Colonic mucosa (tissue), 4 donors: ENCODE results near the gene WDPCP. TPM values are rescaled to one million over a fixed set of nuclear protein-coding genes. Genes with fewer than 3 reads are reported as not detected.
"Not testable (repeated sequence)": the region's sequence is repeated elsewhere in the genome, so short reads cannot be mapped to it uniquely, and the experiment has no call there.

ENCODE experiments used
- DNase-seq: peaks from one replicate; pipeline ENCODE4 v3.0.0-alpha.2; 2020
- H3K27ac ChIP-seq: fragments of 200-600 bp; one replicate; pipeline ENCODE4 v1.8.0; 2021
- H3K27me3 ChIP-seq: fragments of 200-600 bp; one replicate; pipeline ENCODE4 v1.8.0; 2021
- H3K36me3 ChIP-seq: fragments of 200-600 bp; one replicate; pipeline ENCODE4 v1.8.0; 2021
- H3K4me1 ChIP-seq: fragments of 200-600 bp; one replicate; pipeline ENCODE4 v1.8.0; 2021; ENCODE audit warnings: mild to moderate bottlenecking
- H3K4me3 ChIP-seq: fragments of 200-600 bp; one replicate; pipeline ENCODE4 v1.8.0; 2021
- H3K9ac ChIP-seq, 2 donors: one replicate each; pipeline ENCODE4 v1.7.0; 2013; ENCODE audit warnings: control low read depth in 2 of 2, low read depth in 2 of 2, low read length in 2 of 2
- H3K9me3 ChIP-seq: fragments of 200-600 bp; one replicate; pipeline ENCODE4 v1.8.0; 2021
- intact Hi-C: fragments of 100-400 bp; cut with DNase I; formaldehyde crosslinking; loops from one replicate; pipeline ENCODE4 v1.14.1; 2022
- total RNA-seq, 2 donors: library from RNA; stranded (reverse); fragmentation: NEBNext Ultra II Directional in 1 of 2; extraction: Animal tissue kit (Norgen Biotek cat#: 25700) in 1 of 2; gene quantifications; one replicate each; pipeline ENCODE4 v1.2.1, GENCODE V29; 2021
- TF ChIP-seq, protein P1 (sequence below): fragments of 200-600 bp; IDR thresholded peaks from one replicate; pipeline ENCODE4 v1.8.0; 2022; ENCODE audit warnings: antibody characterized with exemption, mild to moderate bottlenecking
- donor health status: healthy.
- donor health status: DM: no; HTN: no; CAD: no.
- donor health status: DM: no; HTN: no; CAD: no.

Gene WDPCP
- total RNA-seq, 2 donors from 2014 or later, result 3.4 to 4.5 TPM

DNA sequence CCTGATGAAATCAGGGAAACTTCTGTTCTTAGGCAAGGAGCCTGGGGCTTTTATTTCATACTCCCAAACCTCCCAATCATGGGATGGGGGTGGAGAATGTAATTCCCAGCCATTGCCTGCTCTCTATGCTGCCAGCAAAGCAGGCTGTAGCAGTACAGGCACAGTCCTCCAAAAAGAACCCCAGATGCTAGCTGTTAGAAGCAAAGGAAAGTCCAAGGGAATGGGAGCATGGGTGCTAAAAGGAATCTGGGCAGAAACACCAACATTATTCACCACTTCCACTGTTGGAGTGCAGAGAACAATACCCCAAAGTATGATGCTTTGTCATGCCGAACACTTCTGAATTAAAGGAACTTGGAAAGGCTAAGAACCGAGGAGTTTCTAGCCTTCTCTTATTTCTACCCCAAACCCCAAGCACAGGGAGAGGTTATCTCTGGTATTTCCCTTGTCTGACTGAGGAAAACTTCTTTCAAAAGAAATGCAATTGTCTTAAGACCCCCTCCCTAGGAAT is 25.2 kb upstream of the WDPCP start:
- Histone ChIP-seq H3K27me3 (no peaks in the 10 kb centered on the region), H3K27ac (no peak overlapping the region), H3K4me3 (no peak overlapping the region), H3K36me3 (no peaks in the 10 kb centered on the region), H3K9me3 (no peaks in the 10 kb centered on the region), H3K9ac (no peak overlapping the region), H3K4me1 (no peaks in the 10 kb centered on the region)
- intact Hi-C loops, result no loop called here
- TF ChIP-seq, protein P1, sequence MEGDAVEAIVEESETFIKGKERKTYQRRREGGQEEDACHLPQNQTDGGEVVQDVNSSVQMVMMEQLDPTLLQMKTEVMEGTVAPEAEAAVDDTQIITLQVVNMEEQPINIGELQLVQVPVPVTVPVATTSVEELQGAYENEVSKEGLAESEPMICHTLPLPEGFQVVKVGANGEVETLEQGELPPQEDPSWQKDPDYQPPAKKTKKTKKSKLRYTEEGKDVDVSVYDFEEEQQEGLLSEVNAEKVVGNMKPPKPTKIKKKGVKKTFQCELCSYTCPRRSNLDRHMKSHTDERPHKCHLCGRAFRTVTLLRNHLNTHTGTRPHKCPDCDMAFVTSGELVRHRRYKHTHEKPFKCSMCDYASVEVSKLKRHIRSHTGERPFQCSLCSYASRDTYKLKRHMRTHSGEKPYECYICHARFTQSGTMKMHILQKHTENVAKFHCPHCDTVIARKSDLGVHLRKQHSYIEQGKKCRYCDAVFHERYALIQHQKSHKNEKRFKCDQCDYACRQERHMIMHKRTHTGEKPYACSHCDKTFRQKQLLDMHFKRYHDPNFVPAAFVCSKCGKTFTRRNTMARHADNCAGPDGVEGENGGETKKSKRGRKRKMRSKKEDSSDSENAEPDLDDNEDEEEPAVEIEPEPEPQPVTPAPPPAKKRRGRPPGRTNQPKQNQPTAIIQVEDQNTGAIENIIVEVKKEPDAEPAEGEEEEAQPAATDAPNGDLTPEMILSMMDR, result no peak
- DNase-seq, result no peak

DNA sequence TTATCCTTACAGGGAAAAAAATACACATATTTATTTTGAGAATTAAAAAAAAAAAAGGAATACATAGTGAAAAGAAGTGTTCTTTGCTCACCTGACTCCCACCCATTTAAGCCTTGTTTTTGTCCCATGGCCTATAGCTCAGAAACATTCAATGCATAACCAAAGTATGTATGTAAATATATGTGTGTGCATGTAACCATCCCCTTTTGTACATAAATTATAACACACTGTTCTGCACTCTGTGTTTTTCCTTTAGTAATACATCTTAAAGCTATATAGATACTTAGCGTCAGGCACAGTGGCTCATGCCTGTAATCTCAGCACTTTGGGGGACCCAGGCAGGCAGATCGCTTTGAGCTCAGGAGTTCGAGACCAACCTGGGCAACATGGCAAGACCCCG is 22.2 kb upstream of the WDPCP start:
- Histone ChIP-seq H3K36me3 (peaks cover 16% of the 10 kb centered on the region), H3K27me3 (no peaks in the 10 kb centered on the region), H3K9me3 (no peaks in the 10 kb centered on the region), H3K4me3 (no peak overlapping the region), H3K9ac (no peak overlapping the region), H3K27ac (no peak overlapping the region), H3K4me1 (no peaks in the 10 kb centered on the region)
- intact Hi-C loops, result no loop called here
- TF ChIP-seq, protein P1, result no peak
- DNase-seq, result no peak

- H3K27ac ChIP-seq, H3K9me3 ChIP-seq, H3K9ac ChIP-seq, H3K4me1 ChIP-seq, H3K27me3 ChIP-seq, H3K4me3 ChIP-seq, DNase-seq, intact Hi-C loops: not testable (repeated sequence)
- H3K36me3 ChIP-seq, result peaks cover 25% of the 10 kb centered on the region
Observed at GRCh38 chr2:63608865-63609264, 20.6 kb upstream of the WDPCP start.

GRCh38 chr2:63604666-63605065 is 16.4 kb upstream of the WDPCP start:
- Histone ChIP-seq H3K36me3 (peaks cover 37% of the 10 kb centered on the region), H3K9me3 (no peaks in the 10 kb centered on the region), H3K27me3 (no peaks in the 10 kb centered on the region), H3K9ac (no peak overlapping the region), H3K27ac (no peak overlapping the region), H3K4me1 (no peaks in the 10 kb centered on the region), H3K4me3 (no peak overlapping the region)
- TF ChIP-seq, protein P1, result no peak
- DNase-seq, result no peak
- intact Hi-C loops, result no loop called here

GRCh38 chr2:63600881-63601460 is 12.7 kb upstream of the WDPCP start:
- peaks cover 24% of the 10 kb centered on the region for H3K36me3 ChIP-seq

DNA sequence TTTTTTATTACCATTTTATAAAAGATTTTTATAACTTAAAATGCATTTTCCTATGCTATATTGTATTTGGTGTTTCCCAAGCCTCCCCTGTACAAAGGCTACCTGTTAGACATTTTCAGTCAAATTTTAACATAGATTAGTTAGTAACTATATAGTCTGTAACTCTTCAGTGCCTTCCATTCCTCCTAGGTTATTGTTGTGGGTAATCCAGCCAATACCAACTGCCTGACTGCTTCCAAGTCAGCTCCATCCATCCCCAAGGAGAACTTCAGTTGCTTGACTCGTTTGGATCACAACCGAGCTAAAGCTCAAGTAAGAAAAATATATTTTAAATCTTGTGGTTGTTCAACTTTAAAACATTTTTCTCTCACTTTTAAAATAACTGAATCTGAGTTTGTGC is 10.7 kb upstream of the WDPCP start:
- Histone ChIP-seq H3K9me3 (no peaks in the 10 kb centered on the region), H3K27ac (no peak overlapping the region), H3K4me1 (no peaks in the 10 kb centered on the region), H3K9ac (no peak overlapping the region), H3K36me3 (peaks cover 12% of the 10 kb centered on the region), H3K27me3 (no peaks in the 10 kb centered on the region), H3K4me3 (no peak overlapping the region)
- DNase-seq, result no peak
- TF ChIP-seq, protein P1, result no peak
- intact Hi-C loops, result loop anchor here (10.0 kb wide), 1 partner anchor 276 kb away; no protein-coding TSS in a partner anchor

More at GRCh38 chr2:63600881-63601460, 12.7 kb upstream of the WDPCP start:
- intact Hi-C loops, result no loop called here
- Histone ChIP-seq H3K9ac (no peak overlapping the region), H3K27ac (no peak overlapping the region), H3K4me3 (no peak overlapping the region), H3K27me3 (no peaks in the 10 kb centered on the region), H3K9me3 (no peaks in the 10 kb centered on the region), H3K4me1 (no peaks in the 10 kb centered on the region)
- TF ChIP-seq, protein P1, result no peak
- DNase-seq, result no peak
